Glutamatergic neuron (in vitro differentiated cells): ENCODE results near the gene HS3ST2. TPM values are rescaled to one million over a fixed set of nuclear protein-coding genes. Genes with fewer than 3 reads are reported as not detected.
"Not testable (repeated sequence)": the region's sequence is repeated elsewhere in the genome, so short reads cannot be mapped to it uniquely, and the experiment has no call there.

ENCODE experiments used
- DNase-seq: peaks from one replicate; pipeline ENCODE4 v3.0.0; 2022
- H3K27ac Mint-ChIP-seq: one replicate; pipeline ENCODE4 v1.8.0; 2020; ENCODE audit warnings: mild to moderate bottlenecking, mixed read lengths, inconsistent platforms; ENCODE audit not compliant: unreplicated experiment
- H3K27me3 Mint-ChIP-seq: one replicate; pipeline ENCODE4 v1.8.0; 2020; ENCODE audit warnings: mild to moderate bottlenecking, moderate library complexity, mixed read lengths, inconsistent platforms; ENCODE audit not compliant: unreplicated experiment
- H3K36me3 Mint-ChIP-seq: one replicate; pipeline ENCODE4 v1.8.0; 2020; ENCODE audit warnings: mild to moderate bottlenecking, mixed read lengths, inconsistent platforms; ENCODE audit not compliant: unreplicated experiment
- H3K4me1 Mint-ChIP-seq: one replicate; pipeline ENCODE4 v1.8.0; 2020; ENCODE audit warnings: mild to moderate bottlenecking, low read depth, mixed read lengths, inconsistent platforms; ENCODE audit not compliant: unreplicated experiment
- H3K4me3 Mint-ChIP-seq: one replicate; pipeline ENCODE4 v1.8.0; 2020; ENCODE audit warnings: mild to moderate bottlenecking, mixed read lengths, inconsistent platforms; ENCODE audit not compliant: unreplicated experiment
- H3K9me3 Mint-ChIP-seq: one replicate; pipeline ENCODE4 v1.8.0; 2020; ENCODE audit warnings: mild to moderate bottlenecking, moderate library complexity, mixed read lengths, inconsistent platforms; ENCODE audit not compliant: unreplicated experiment
- total RNA-seq: library from RNA; stranded (reverse); fragmentation: NEBNext Ultra II Directional; extraction: Animal tissue kit (Norgen Biotek cat#: 25700); gene quantifications from one replicate; pipeline ENCODE4 v1.2.1, GENCODE V29; 2021; ENCODE audit not compliant: unreplicated experiment
- TF ChIP-seq, protein P1 (sequence below): fragments of 200-600 bp; sonication (generic); IDR thresholded peaks from one replicate; pipeline ENCODE4 v1.5.0; 2021; ENCODE audit not compliant: partially characterized antibody, unreplicated experiment

Gene HS3ST2
- total RNA-seq, 1 donor from 2014 or later: 32.5 TPM

DNA sequence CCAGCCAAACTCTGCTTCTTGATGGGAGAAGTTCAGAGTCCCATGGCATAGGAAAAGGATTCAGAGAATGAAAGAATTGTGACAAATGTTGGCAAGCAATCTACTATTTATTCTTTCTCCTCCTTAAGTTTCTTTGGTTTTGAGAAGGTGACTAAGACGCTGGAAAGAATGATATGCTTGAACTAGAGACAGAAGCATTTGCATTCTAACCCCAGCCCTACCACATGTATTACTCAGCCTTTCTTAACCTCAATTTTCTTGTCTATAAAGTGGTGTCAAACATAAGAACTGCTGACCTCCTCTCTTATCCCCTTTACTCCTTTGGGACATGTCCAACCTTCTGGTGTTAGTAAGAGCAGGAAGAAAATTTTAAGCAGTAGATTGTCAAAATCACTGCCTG, 124.7 kb downstream of the HS3ST2 start:
- Mint-ChIP-seq H3K9me3 (no peaks in the 10 kb centered on the region), H3K27me3 (peaks cover 3% of the 10 kb centered on the region), H3K27ac (no peak overlapping the region), H3K4me3 (no peak overlapping the region), H3K36me3 (no peaks in the 10 kb centered on the region), H3K4me1 (peaks cover 4% of the 10 kb centered on the region)
- TF ChIP-seq, protein P1, sequence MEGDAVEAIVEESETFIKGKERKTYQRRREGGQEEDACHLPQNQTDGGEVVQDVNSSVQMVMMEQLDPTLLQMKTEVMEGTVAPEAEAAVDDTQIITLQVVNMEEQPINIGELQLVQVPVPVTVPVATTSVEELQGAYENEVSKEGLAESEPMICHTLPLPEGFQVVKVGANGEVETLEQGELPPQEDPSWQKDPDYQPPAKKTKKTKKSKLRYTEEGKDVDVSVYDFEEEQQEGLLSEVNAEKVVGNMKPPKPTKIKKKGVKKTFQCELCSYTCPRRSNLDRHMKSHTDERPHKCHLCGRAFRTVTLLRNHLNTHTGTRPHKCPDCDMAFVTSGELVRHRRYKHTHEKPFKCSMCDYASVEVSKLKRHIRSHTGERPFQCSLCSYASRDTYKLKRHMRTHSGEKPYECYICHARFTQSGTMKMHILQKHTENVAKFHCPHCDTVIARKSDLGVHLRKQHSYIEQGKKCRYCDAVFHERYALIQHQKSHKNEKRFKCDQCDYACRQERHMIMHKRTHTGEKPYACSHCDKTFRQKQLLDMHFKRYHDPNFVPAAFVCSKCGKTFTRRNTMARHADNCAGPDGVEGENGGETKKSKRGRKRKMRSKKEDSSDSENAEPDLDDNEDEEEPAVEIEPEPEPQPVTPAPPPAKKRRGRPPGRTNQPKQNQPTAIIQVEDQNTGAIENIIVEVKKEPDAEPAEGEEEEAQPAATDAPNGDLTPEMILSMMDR: no peak
- no peak for DNase-seq

DNA sequence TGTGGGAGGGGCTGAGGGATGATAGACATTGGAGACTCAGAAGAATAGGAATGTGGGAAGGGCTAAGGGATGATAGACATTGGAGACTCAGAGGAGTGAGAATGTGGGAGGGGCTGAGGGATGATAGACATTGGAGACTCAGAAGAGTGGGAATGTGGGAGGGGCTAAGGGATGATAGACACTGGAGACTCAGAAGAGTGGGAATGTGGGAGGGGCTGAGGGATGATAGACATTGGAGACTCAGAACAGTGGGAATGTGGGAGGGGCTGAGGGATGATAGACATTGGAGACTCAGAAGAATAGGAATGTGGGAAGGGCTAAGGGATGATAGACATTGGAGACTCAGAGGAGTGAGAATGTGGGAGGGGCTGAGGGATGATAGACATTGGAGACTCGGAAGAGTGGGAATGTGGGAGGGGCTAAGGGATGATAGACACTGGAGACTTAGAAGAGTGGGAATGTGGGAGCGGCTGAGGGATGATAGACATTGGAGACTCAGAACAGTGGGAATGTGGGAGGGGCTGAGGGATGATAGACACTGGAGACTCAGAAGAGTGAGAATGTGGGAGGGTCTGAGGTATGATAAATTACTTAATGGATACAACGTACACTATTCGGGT, 125.9 kb downstream of the HS3ST2 start:
- H3K27me3 Mint-ChIP-seq, H3K36me3 Mint-ChIP-seq, H3K9me3 Mint-ChIP-seq, H3K27ac Mint-ChIP-seq, H3K4me3 Mint-ChIP-seq, H3K4me1 Mint-ChIP-seq, DNase-seq: not testable (repeated sequence)

DNA sequence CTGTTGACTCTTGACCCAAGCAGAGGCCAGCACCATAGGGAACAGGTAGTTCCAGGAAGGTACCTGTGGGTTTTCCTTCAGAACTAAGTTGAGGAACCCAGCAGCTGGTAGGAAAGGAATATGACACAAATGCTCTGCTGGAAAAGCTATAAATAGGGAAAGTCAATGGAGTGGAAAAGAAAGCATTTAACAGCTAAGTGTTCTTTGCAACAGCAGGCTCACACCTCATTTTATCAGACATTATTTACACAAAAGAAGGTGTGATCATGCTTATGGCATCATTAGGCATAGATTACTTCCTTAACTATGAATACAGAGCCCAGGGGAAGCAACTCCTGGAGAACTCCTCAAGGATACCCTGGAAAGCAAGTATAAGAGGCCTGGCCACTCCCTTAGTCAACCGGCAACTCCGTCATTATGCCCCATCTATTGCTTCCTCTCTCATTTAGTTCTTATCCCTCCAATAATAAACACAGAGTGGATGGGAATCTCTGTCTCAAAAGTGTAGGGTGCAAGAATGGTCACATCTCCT, 128.1 kb downstream of the HS3ST2 start:
- H3K27me3 Mint-ChIP-seq: peaks cover 7% of the 10 kb centered on the region
- no peak for DNase-seq
- TF ChIP-seq, protein P1: no peak

DNA sequence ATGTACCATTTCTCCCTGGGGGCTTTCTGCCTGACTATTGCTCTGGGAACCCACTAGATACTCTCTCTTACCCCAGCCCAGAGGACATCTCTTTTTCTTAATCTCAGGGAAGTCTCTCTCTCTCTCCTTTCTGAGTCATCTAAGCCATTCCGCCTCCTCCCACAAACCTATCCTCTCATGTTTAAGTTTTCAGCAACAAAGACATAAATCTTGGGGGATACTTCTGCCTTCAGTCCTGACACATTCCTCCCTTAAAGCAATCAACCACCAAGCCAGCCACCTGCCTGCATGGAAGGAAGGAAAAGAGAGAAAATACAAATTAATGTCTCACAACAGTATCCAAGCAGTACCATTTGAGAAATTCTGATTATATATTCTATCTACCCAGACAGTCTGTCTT, 128.8 kb downstream of the HS3ST2 start:
- TF ChIP-seq, protein P1: no peak
- H3K9me3 Mint-ChIP-seq: no peaks in the 10 kb centered on the region
- no peaks in the 10 kb centered on the region for H3K36me3 Mint-ChIP-seq
- DNase-seq: no peak
- peak overlapping the region; percentile 29 for H3K27ac Mint-ChIP-seq
- H3K4me1 Mint-ChIP-seq: peaks cover 4% of the 10 kb centered on the region
- peaks cover 7% of the 10 kb centered on the region for H3K27me3 Mint-ChIP-seq
- no peak overlapping the region for H3K4me3 Mint-ChIP-seq

More for the DNA sequence above, 128.1 kb downstream of the HS3ST2 start:
- Mint-ChIP-seq H3K9me3 (no peaks in the 10 kb centered on the region), H3K36me3 (no peaks in the 10 kb centered on the region), H3K4me3 (no peak overlapping the region), H3K27ac (no peak overlapping the region), H3K4me1 (peaks cover 4% of the 10 kb centered on the region)

DNA sequence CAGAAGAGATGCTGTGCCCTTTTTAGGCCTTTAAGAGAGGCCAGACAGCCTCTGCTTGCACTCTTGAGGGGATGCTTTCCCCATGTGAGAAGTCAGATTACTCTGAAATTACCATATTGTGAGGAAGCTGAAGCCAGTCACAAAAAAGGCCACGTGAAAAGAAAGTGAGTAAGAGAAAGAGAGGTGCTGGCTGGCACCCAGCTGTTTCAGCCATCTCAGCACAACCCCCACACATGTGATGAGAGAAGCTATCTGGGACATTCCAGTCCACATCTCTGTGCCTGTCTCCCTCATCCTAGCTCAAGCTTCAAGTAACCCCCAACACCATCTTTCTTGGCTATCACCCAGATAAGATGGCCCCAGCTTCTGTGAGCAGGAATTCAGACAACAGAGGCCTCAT, 131.4 kb downstream of the HS3ST2 start:
- Mint-ChIP-seq H3K4me1 (no peaks in the 10 kb centered on the region), H3K36me3 (no peaks in the 10 kb centered on the region), H3K4me3 (no peak overlapping the region), H3K9me3 (no peaks in the 10 kb centered on the region), H3K27me3 (peaks cover 8% of the 10 kb centered on the region), H3K27ac (no peak overlapping the region)
- no peak for DNase-seq
- TF ChIP-seq, protein P1: no peak
